Activated T-helper 9 cell treated with anti-CD3 and anti-CD28 coated beads, Interleukin-2, amount 50 U/mL, for 16 hours (primary cell): ENCODE measurements around the gene CNTN5.

ENCODE experiments used
- DNase-seq: peaks from one replicate; pipeline ENCODE4 v3.0.0-alpha.2; 2020; ENCODE audit warnings: low read depth

CNTN5 gene

DNA sequence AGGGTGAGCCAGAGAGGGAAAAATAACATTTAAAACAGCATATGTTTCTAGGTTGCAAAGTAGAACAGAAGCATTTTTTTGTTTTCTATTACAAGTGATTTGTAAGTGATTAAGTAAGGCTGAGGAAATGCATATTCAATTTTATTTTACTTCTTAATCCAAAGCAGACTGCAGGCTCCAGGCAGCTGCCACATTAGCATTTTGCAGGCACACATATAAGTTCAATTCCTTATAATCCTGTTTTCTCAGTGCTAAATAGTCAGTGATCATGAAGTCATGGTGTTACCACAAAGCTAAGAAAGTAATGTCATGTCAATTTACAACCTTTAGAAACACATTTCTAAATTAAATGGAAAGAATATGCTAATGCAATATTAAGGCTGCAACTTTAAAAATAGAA is 149.8 kb downstream of the CNTN5 start:
- DNase-seq = no peak

GRCh38 chr11:99171330-99171729 is 150.6 kb downstream of the CNTN5 start:
- no peak for DNase-seq

DNA sequence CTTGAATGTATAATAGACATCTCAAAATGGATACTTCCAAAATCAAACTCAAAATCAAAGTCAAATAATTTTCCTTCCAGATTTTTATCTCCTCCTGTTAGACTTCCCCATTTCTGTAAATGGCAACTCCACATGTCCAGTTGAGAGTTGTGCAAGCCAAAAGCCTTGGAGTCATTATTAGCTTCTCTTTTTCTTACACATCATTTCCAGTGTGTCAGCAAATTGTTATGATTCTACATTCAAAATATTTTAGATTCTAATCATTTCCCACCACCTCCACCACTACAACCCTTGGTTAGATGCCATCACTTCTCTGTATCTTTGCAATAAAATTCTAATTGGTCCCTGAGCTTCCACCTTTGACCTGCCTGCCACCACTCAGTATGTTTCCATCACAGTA is 155.7 kb downstream of the CNTN5 start:
- no peak for DNase-seq

- no peak for DNase-seq
These were observed 156.7 kb downstream of the CNTN5 start for GRCh38 chr11:99177446-99177845.

DNA sequence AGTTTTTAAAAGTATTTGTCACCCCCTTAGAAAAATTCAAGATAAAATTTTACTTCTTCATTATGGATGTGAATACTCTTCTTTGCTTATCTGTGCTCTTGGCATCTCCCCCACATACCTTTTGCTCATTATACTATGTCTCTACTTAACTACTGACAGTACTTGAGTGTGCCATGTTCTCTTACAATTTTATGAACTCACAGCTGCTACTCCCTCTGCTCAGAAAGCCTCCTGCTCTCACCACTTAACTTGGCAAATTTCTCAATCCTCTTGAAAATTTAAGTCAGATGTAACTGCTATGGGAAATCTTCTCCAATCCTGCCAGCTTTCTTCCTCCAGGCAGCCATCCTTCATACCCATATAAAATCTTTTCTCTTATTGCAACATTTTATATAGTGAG is 163.4 kb downstream of the CNTN5 start:
- DNase-seq = no peak

- DNase-seq = no peak
These were observed 167.5 kb downstream of the CNTN5 start for GRCh38 chr11:99188221-99188620.

DNA sequence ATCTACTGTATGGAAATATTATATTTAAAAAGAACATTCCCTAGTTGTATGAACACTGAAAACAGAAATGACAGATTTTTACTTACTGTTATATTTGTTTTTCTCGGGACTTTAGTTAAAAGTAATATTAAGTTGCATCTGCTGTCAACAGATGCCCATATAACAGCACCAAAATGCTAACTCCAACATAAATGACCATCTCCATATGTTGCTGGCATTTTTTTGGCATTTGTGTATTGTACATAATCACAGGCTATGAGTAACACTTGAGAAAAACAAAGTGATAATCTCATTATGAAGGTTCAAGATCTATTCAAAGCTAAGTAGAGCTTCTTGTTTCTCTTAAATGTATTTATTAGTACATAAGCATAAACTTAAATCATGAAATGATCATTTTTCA is 172.0 kb downstream of the CNTN5 start:
- no peak for DNase-seq

GRCh38 chr11:99197477-99197876 is 176.7 kb downstream of the CNTN5 start:
- no peak for DNase-seq

DNA sequence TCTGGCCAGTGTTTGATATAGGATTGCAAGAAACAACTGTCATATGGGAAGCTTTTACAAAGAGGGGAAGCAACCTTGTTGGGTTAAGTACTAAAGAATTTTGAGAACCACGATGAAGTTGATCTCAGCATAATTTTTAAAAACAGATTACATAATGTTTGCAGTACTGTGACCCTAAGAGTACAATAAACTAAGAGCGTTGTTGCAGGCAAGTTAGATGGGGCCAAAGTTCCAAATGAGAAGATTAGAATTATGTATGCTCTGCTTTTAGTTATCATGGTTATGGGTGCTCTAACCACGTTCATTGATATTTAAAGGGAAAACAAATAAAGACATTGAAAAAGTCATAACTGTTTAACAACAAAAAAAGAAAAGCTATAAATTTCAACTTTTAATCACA is 177.5 kb downstream of the CNTN5 start:
- DNase-seq = no peak

DNA sequence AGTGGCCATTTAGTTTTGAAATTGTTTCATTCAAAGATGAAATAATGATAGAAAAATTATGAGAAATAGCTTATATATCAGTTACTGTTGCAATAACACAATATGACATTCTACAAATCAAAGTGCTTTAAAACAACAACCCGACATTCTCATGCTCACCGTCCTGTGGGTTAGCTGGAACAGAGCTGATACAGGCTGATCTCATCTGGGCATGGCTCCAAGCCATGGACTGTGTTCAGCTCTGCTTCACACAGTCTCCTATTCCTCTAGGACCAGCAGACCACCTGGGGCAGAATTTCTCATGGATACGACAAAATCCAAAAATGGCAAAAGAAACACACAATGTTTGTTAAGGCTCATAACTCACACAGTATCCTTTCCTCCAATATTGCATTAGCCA is 178.6 kb downstream of the CNTN5 start:
- DNase-seq = no peak

GRCh38 chr11:99200720-99201119 is 180.0 kb downstream of the CNTN5 start:
- no peak for DNase-seq

DNA sequence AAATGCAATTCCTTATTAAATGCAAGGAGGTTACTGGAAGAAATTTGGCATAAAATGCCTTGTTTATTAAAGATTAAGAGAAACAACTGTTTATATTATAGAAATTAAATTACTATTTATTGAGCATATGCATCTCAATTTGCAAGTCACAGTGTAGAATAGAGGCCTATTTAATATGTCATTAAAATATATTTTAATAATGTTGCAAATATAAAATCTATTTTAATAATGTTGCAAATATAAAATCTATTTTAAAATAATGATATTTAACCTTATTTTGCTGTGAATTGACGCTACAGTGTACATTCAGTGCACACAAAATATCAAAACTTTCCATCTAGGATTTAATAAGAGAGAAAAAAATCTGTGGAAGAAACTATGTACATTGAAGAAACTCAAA is 188.1 kb downstream of the CNTN5 start:
- DNase-seq = no peak

DNA sequence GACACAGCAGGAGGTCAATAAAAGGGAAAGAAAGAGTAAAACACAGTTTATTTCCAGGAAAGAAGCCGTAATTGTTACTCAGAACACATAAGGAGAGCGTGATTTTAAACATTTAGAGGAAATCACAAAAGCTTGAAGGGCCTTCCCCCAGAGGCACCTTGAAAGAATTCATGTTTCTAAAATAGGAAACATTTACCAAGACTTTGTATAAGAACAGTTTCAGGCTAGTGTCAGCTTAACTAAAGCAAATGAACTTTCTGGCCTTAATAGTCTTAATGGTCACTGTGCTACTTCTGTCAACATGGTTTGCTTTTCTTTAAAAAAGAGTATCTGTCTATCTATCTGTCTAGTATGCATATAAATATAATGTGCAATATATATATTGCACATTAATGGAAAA is 208.8 kb downstream of the CNTN5 start:
- no peak for DNase-seq

GRCh38 chr11:99234534-99234933 is 213.8 kb downstream of the CNTN5 start:
- DNase-seq = no peak

GRCh38 chr11:99238401-99238800 is 217.7 kb downstream of the CNTN5 start:
- no peak for DNase-seq

DNA sequence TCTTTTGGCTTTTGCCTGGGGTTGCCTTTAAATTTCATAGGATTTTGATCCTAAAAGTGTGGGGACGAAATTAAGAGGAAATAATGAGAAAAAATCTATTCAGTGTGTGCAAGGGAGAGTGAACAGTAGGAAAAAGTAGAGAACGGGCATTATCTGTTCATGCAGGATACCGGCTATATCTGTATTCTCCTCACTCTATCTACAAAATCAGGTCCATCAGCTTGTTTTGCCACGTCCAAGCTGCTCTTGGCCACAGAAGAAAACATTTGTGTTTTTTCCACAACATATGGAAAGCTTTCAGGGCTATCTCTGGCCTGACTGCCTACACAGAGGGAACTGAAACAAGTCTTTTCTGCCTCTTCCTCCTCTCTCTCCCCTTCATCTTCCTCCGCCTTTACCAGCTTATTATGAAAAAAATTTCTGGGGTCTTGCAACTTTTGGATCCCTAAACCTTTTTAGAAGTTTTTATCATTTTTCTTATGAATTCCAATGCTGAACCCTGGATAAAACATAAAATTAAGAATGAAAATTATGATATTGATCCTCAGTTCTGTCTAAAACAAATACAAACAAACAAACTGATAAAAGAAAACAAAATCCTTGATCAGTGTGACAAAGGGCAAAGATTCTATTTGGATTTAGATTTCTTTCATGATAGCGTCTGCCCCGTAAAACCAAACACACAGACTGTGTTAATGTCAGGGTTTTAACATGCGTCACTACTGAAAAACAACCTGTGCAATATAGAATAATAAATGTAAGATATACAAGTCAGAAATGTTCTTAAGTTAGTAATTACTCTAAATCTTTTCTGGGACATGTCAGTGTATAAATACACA is 219.7 kb downstream of the CNTN5 start:
- DNase-seq = no peak

GRCh38 chr11:99241066-99241465 is 220.3 kb downstream of the CNTN5 start:
- DNase-seq = no peak

GRCh38 chr11:99244613-99245012 is 223.9 kb downstream of the CNTN5 start:
- DNase-seq = no peak

GRCh38 chr11:99246199-99246598 is 225.4 kb downstream of the CNTN5 start:
- DNase-seq = no peak

DNA sequence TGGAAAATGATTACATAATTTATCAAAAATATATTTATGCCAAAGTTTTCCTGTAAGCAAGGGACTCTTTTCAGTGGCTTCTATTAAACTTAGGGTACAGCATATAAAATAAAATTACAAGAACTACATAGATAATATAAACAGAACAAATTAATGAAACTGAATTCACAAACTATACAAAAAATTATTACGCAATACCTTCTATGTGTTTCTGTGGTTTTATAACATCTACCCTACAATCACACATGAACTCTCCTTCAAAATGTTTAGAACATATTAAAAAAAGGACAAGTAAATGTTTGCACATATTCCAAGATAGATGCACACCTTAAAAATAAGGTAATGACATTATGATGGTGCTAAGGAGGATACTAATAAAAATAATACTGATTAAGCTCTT is 235.9 kb downstream of the CNTN5 start:
- no peak for DNase-seq

GRCh38 chr11:99257131-99257530 is 236.4 kb downstream of the CNTN5 start:
- no peak for DNase-seq

DNA sequence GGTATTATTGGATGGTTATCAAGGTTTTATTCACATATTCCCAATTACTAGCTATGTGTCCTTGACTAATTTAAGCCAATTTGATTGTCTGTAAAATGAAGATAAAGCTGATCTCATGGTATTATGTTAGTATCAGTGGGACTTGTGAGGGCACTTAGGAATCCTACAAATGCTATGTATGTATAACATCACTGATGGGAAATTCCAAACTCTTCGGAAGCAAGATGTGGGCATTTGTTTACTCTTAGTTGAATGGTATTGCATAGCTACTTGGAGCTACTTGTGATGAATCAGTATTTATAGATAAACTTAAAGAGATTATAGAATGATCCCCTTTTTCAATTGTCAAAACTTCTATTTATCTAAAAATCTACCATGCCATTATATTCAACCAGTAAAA is 239.9 kb downstream of the CNTN5 start:
- DNase-seq = no peak

GRCh38 chr11:99268886-99269285 is 248.1 kb downstream of the CNTN5 start:
- no peak for DNase-seq

DNA sequence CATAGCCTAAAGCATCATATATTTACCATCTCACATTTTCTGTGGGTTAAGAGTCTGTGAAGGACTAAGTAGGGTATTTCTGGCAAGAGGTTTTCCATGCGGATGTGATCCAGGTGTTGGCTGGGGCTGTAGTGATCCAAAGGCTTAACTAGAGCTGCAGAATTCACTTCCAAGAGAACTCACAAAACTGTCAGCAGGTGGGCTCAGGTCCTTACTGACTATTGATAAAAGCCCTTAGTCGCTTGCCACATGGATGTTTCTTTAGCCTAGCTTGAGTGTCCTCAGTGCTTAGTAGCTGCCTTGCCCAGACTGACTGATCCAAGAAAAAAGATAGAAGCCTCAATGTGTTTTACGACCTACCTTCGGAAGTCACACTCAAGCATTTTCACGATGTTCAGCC is 250.8 kb downstream of the CNTN5 start:
- no peak for DNase-seq
